ENCODE results near the gene MYF5.

MYF5 gene

GRCh38 chr12:80721326-80721725 lies 4.6 kb downstream of the MYF5 start:
- no peak overlapping the region for H2BK15ac ChIP-seq (replicated peaks; ENCODE audit: low read depth)
- H3K4me1 ChIP-seq (ENCODE audit: control insufficient read depth, low read depth, low read length): no peaks in the 10 kb centered on the region
- DNase-seq: no peak
- no peak overlapping the region for H3K23ac ChIP-seq (ENCODE audit: low read length)
- H3K79me2 ChIP-seq (ENCODE audit: control insufficient read depth, insufficient read depth, low read length): no peaks in the 10 kb centered on the region
- H4K5ac ChIP-seq (ENCODE audit: low read length): no peak overlapping the region
- no peak overlapping the region for H2BK5ac ChIP-seq (ENCODE audit: low read length)
- no peaks in the 10 kb centered on the region for H3K79me1 ChIP-seq (ENCODE audit: low read length)
- H3K9ac ChIP-seq (ENCODE audit: low read length): no peak overlapping the region
- no peak overlapping the region for H2BK120ac ChIP-seq (ENCODE audit: low read depth, low read length)
- no peaks in the 10 kb centered on the region for H3K36me3 ChIP-seq (ENCODE audit: control insufficient read depth, insufficient read depth, low read length)
- no peak overlapping the region for H3K4me2 ChIP-seq (ENCODE audit: low read length)
- H3K27ac ChIP-seq (ENCODE audit: low read depth, low read length): no peak overlapping the region
- H3K27me3 ChIP-seq (ENCODE audit: insufficient read depth, low read length, poor library complexity): no peaks in the 10 kb centered on the region
- no peak overlapping the region for H3K4ac ChIP-seq (ENCODE audit: low read depth, low read length)
- no CpG with 5 or more reads among the region's 3 CpGs for WGBS (ENCODE audit: extremely low coverage, insufficient coverage, low lambda C conversion rate)
- H3K18ac ChIP-seq (ENCODE audit: low read length): no peak overlapping the region
- H3K56ac ChIP-seq (ENCODE audit: low read length): no peak overlapping the region
- H3K4me3 ChIP-seq (ENCODE audit: low read length): no peak overlapping the region
- no peak overlapping the region for H2AK5ac ChIP-seq (ENCODE audit: low read length)
- no peak overlapping the region for H4K8ac ChIP-seq (ENCODE audit: low read depth, low read length)

- no peak overlapping the region for H3K27ac ChIP-seq (ENCODE audit: low read depth, low read length)
- no peak overlapping the region for H3K4me2 ChIP-seq (ENCODE audit: low read length)
- H3K36me3 ChIP-seq (ENCODE audit: control insufficient read depth, insufficient read depth, low read length): no peaks in the 10 kb centered on the region
- no peak overlapping the region for H4K8ac ChIP-seq (ENCODE audit: low read depth, low read length)
- no peak for DNase-seq
- no peak overlapping the region for H2BK120ac ChIP-seq (ENCODE audit: low read depth, low read length)
- WGBS (ENCODE audit: extremely low coverage, insufficient coverage, low lambda C conversion rate): no CpG with 5 or more reads among the region's 6 CpGs
- H3K9ac ChIP-seq (ENCODE audit: low read length): no peak overlapping the region
- H3K23ac ChIP-seq (ENCODE audit: low read length): no peak overlapping the region
- no peak overlapping the region for H4K5ac ChIP-seq (ENCODE audit: low read length)
- no peak overlapping the region for H3K18ac ChIP-seq (ENCODE audit: low read length)
- H3K56ac ChIP-seq (ENCODE audit: low read length): no peak overlapping the region
- no peaks in the 10 kb centered on the region for H3K27me3 ChIP-seq (ENCODE audit: insufficient read depth, low read length, poor library complexity)
- H3K4ac ChIP-seq (ENCODE audit: low read depth, low read length): no peak overlapping the region
- no peaks in the 10 kb centered on the region for H3K4me1 ChIP-seq (ENCODE audit: control insufficient read depth, low read depth, low read length)
- no peaks in the 10 kb centered on the region for H3K79me2 ChIP-seq (ENCODE audit: control insufficient read depth, insufficient read depth, low read length)
- H2AK5ac ChIP-seq (ENCODE audit: low read length): no peak overlapping the region
- H2BK15ac ChIP-seq (replicated peaks; ENCODE audit: low read depth): no peak overlapping the region
- H3K4me3 ChIP-seq (ENCODE audit: low read length): no peak overlapping the region
- H3K79me1 ChIP-seq (ENCODE audit: low read length): no peaks in the 10 kb centered on the region
- H2BK5ac ChIP-seq (ENCODE audit: low read length): no peak overlapping the region
These were observed 29.3 kb downstream of the MYF5 start for GRCh38 chr12:80745851-80746505.

- no peak overlapping the region for H3K23ac ChIP-seq (ENCODE audit: low read length)
- DNase-seq: no peak
- H3K4me1 ChIP-seq (ENCODE audit: control insufficient read depth, low read depth, low read length): no peaks in the 10 kb centered on the region
- WGBS (ENCODE audit: extremely low coverage, insufficient coverage, low lambda C conversion rate): no CpG with 5 or more reads among the region's 2 CpGs
- H4K8ac ChIP-seq (ENCODE audit: low read depth, low read length): no peak overlapping the region
- H3K79me2 ChIP-seq (ENCODE audit: control insufficient read depth, insufficient read depth, low read length): no peaks in the 10 kb centered on the region
- H2AK5ac ChIP-seq (ENCODE audit: low read length): no peak overlapping the region
- no peak overlapping the region for H2BK120ac ChIP-seq (ENCODE audit: low read depth, low read length)
- no peak overlapping the region for H3K56ac ChIP-seq (ENCODE audit: low read length)
- H2BK15ac ChIP-seq (replicated peaks; ENCODE audit: low read depth): no peak overlapping the region
- H3K9ac ChIP-seq (ENCODE audit: low read length): no peak overlapping the region
- no peak overlapping the region for H3K4me2 ChIP-seq (ENCODE audit: low read length)
- no peaks in the 10 kb centered on the region for H3K79me1 ChIP-seq (ENCODE audit: low read length)
- no peak overlapping the region for H3K18ac ChIP-seq (ENCODE audit: low read length)
- no peak overlapping the region for H3K4me3 ChIP-seq (ENCODE audit: low read length)
- no peaks in the 10 kb centered on the region for H3K27me3 ChIP-seq (ENCODE audit: insufficient read depth, low read length, poor library complexity)
- H4K5ac ChIP-seq (ENCODE audit: low read length): no peak overlapping the region
- no peaks in the 10 kb centered on the region for H3K36me3 ChIP-seq (ENCODE audit: control insufficient read depth, insufficient read depth, low read length)
- H3K27ac ChIP-seq (ENCODE audit: low read depth, low read length): no peak overlapping the region
- no peak overlapping the region for H3K4ac ChIP-seq (ENCODE audit: low read depth, low read length)
- H2BK5ac ChIP-seq (ENCODE audit: low read length): no peak overlapping the region
These were observed 31.1 kb downstream of the MYF5 start for GRCh38 chr12:80747800-80748199.

GRCh38 chr12:80749456-80749855 lies 32.7 kb downstream of the MYF5 start:
- Histone ChIP-seq H4K5ac (ENCODE audit: low read length) (no peak overlapping the region), H2BK120ac (ENCODE audit: low read depth, low read length) (no peak overlapping the region), H3K27me3 (ENCODE audit: insufficient read depth, low read length, poor library complexity) (no peaks in the 10 kb centered on the region), H3K27ac (ENCODE audit: low read depth, low read length) (no peak overlapping the region), H3K4ac (ENCODE audit: low read depth, low read length) (no peak overlapping the region), H3K56ac (ENCODE audit: low read length) (no peak overlapping the region), H3K9ac (ENCODE audit: low read length) (no peak overlapping the region), H2BK15ac (replicated peaks; ENCODE audit: low read depth) (no peak overlapping the region), H4K8ac (ENCODE audit: low read depth, low read length) (no peak overlapping the region), H3K4me3 (ENCODE audit: low read length) (no peak overlapping the region), H2AK5ac (ENCODE audit: low read length) (no peak overlapping the region), H3K79me1 (ENCODE audit: low read length) (no peaks in the 10 kb centered on the region), H3K36me3 (ENCODE audit: control insufficient read depth, insufficient read depth, low read length) (no peaks in the 10 kb centered on the region), H3K18ac (ENCODE audit: low read length) (no peak overlapping the region), H3K79me2 (ENCODE audit: control insufficient read depth, insufficient read depth, low read length) (no peaks in the 10 kb centered on the region), H3K23ac (ENCODE audit: low read length) (no peak overlapping the region), H3K4me2 (ENCODE audit: low read length) (no peak overlapping the region), H2BK5ac (ENCODE audit: low read length) (no peak overlapping the region), H3K4me1 (ENCODE audit: control insufficient read depth, low read depth, low read length) (no peaks in the 10 kb centered on the region)
- WGBS (ENCODE audit: extremely low coverage, insufficient coverage, low lambda C conversion rate): no CpG with 5 or more reads among the region's 2 CpGs
- no peak for DNase-seq

GRCh38 chr12:80752464-80752863 lies 35.8 kb downstream of the MYF5 start:
- Histone ChIP-seq H4K8ac (ENCODE audit: low read depth, low read length) (no peak overlapping the region), H3K4me1 (ENCODE audit: control insufficient read depth, low read depth, low read length) (no peaks in the 10 kb centered on the region), H2BK15ac (replicated peaks; ENCODE audit: low read depth) (no peak overlapping the region), H3K4ac (ENCODE audit: low read depth, low read length) (no peak overlapping the region), H4K5ac (ENCODE audit: low read length) (no peak overlapping the region), H3K27me3 (ENCODE audit: insufficient read depth, low read length, poor library complexity) (no peaks in the 10 kb centered on the region), H3K18ac (ENCODE audit: low read length) (no peak overlapping the region), H3K56ac (ENCODE audit: low read length) (no peak overlapping the region), H2AK5ac (ENCODE audit: low read length) (no peak overlapping the region), H3K36me3 (ENCODE audit: control insufficient read depth, insufficient read depth, low read length) (no peaks in the 10 kb centered on the region), H3K23ac (ENCODE audit: low read length) (no peak overlapping the region), H2BK5ac (ENCODE audit: low read length) (no peak overlapping the region), H2BK120ac (ENCODE audit: low read depth, low read length) (no peak overlapping the region), H3K79me1 (ENCODE audit: low read length) (no peaks in the 10 kb centered on the region), H3K27ac (ENCODE audit: low read depth, low read length) (no peak overlapping the region), H3K4me3 (ENCODE audit: low read length) (no peak overlapping the region), H3K79me2 (ENCODE audit: control insufficient read depth, insufficient read depth, low read length) (no peaks in the 10 kb centered on the region), H3K9ac (ENCODE audit: low read length) (no peak overlapping the region), H3K4me2 (ENCODE audit: low read length) (no peak overlapping the region)
- DNase-seq: no peak

- DNase-seq: no peak
- no peak overlapping the region for H3K4ac ChIP-seq (ENCODE audit: low read depth, low read length)
These were observed 37.6 kb downstream of the MYF5 start for GRCh38 chr12:80754274-80754673.

More at GRCh38 chr12:80754274-80754673, 37.6 kb downstream of the MYF5 start:
- Histone ChIP-seq H2BK15ac (replicated peaks; ENCODE audit: low read depth) (no peak overlapping the region), H3K4me3 (ENCODE audit: low read length) (no peak overlapping the region), H3K79me1 (ENCODE audit: low read length) (no peaks in the 10 kb centered on the region), H4K8ac (ENCODE audit: low read depth, low read length) (no peak overlapping the region), H3K4me2 (ENCODE audit: low read length) (no peak overlapping the region), H3K27ac (ENCODE audit: low read depth, low read length) (no peak overlapping the region), H3K9ac (ENCODE audit: low read length) (no peak overlapping the region), H3K79me2 (ENCODE audit: control insufficient read depth, insufficient read depth, low read length) (no peaks in the 10 kb centered on the region), H2AK5ac (ENCODE audit: low read length) (no peak overlapping the region), H4K5ac (ENCODE audit: low read length) (no peak overlapping the region), H2BK120ac (ENCODE audit: low read depth, low read length) (no peak overlapping the region), H3K56ac (ENCODE audit: low read length) (no peak overlapping the region), H3K27me3 (ENCODE audit: insufficient read depth, low read length, poor library complexity) (no peaks in the 10 kb centered on the region), H3K18ac (ENCODE audit: low read length) (no peak overlapping the region), H3K36me3 (ENCODE audit: control insufficient read depth, insufficient read depth, low read length) (no peaks in the 10 kb centered on the region), H2BK5ac (ENCODE audit: low read length) (no peak overlapping the region), H3K23ac (ENCODE audit: low read length) (no peak overlapping the region), H3K4me1 (ENCODE audit: control insufficient read depth, low read depth, low read length) (no peaks in the 10 kb centered on the region)
- WGBS (ENCODE audit: extremely low coverage, insufficient coverage, low lambda C conversion rate): no CpG with 5 or more reads among the region's 3 CpGs
